AG09309 (cell line): ENCODE results near the gene PLCL2.

Experiments
- DNase-seq: peaks from one replicate; pipeline ENCODE4 v3.0.0-alpha.2; 2010; ENCODE audit warnings: low read depth
- H3K4me3 ChIP-seq: 2 replicates; pipeline ENCODE4 v1.5.1; 2011; ENCODE audit warnings: mild to moderate bottlenecking, low read depth, low read length, moderate library complexity; ENCODE audit not compliant: control insufficient read depth
- TF ChIP-seq, protein P1 (sequence below): IDR thresholded peaks from 2 replicates; pipeline ENCODE4 v1.5.1; 2011; ENCODE audit warnings: mild to moderate bottlenecking, low read depth, low read length, inconsistent platforms; ENCODE audit not compliant: insufficient read depth, control insufficient read depth; ENCODE audit errors: missing control alignments

Gene PLCL2

DNA sequence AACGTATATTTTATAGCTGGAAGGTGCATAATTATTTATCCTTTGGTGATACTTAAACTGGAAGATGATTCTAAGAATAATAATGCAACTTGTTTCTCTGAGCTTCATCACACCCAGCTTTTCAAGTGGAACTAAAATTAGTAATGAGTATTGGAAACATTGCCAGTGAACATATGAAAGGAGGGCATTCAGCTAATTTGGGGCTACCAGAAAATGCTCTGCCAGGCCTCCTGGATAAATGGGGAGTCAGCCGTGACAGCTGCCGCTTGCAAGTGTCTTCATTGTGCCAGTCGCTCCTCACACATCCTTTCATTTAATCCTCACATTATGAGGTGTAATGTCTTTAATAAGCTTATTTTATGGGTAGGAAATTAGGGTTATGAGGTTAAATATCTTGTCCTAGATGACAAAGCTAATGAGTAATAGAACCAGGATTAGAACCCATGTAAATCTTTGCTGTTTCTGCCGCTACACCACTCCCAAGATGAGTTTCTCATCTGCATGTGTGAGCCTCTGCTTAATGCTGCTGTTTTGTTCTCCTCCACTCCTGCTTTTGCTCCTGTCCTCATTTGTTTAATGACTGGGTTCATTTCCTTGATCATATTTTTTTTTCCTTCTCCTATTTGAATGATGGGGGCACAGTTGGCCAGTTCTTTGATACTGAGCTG lies 155.7 kb downstream of the PLCL2 start:
- TF ChIP-seq, protein P1, sequence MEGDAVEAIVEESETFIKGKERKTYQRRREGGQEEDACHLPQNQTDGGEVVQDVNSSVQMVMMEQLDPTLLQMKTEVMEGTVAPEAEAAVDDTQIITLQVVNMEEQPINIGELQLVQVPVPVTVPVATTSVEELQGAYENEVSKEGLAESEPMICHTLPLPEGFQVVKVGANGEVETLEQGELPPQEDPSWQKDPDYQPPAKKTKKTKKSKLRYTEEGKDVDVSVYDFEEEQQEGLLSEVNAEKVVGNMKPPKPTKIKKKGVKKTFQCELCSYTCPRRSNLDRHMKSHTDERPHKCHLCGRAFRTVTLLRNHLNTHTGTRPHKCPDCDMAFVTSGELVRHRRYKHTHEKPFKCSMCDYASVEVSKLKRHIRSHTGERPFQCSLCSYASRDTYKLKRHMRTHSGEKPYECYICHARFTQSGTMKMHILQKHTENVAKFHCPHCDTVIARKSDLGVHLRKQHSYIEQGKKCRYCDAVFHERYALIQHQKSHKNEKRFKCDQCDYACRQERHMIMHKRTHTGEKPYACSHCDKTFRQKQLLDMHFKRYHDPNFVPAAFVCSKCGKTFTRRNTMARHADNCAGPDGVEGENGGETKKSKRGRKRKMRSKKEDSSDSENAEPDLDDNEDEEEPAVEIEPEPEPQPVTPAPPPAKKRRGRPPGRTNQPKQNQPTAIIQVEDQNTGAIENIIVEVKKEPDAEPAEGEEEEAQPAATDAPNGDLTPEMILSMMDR = no peak
- DNase-seq = no peak
- H3K4me3 ChIP-seq = no peak overlapping the region

DNA sequence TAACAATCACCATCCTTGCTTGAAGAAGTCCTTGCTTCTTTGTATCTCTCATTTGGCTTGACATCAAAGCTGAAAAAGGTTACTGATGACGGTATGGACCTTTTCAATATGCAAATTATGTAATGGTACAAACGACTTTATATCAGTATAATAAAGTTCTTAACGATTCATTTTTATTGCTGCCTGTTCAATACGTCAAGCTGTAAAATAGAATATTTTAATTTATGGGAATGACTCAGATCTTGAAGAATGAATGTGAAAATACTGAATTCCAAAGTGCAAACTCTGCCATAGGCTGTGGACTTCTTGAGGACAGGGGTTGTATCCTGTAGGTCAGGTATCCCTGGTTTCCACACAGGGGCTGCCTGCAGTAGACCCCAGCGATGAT lies 156.2 kb downstream of the PLCL2 start:
- TF ChIP-seq, protein P1 = no peak
- no peak overlapping the region for H3K4me3 ChIP-seq
- DNase-seq = no peak

DNA sequence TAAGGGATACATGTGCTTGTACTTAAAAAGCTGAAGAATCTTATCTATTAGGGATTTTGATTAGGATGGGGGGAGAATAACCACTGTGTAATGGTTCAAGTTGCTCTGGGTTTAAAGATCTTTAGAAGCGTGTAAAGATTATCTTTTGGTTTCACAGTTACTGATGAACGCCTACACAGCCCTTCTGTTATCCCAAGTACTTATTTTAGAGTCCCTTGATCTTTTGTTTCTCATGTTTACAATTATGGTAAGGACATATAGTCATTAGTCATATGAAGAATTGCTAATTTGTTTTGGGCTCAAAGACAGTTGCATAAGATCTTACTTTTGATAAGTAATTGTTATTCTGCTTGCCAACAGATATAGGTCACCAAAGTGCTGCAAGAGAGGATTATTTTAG lies 160.1 kb downstream of the PLCL2 start:
- no peak for DNase-seq
- TF ChIP-seq, protein P1 = no peak
- no peak overlapping the region for H3K4me3 ChIP-seq

- no peak overlapping the region for H3K4me3 ChIP-seq
- no peak for DNase-seq
- TF ChIP-seq, protein P1 = no peak
These were observed 160.9 kb downstream of the PLCL2 start for GRCh38 chr3:17045705-17046104.

GRCh38 chr3:17046623-17047022 lies 161.9 kb downstream of the PLCL2 start:
- H3K4me3 ChIP-seq = no peak overlapping the region
- TF ChIP-seq, protein P1 = no peak
- no peak for DNase-seq

GRCh38 chr3:17047162-17047561 lies 162.4 kb downstream of the PLCL2 start:
- TF ChIP-seq, protein P1 = no peak
- H3K4me3 ChIP-seq = no peak overlapping the region
- DNase-seq = no peak
